ENCODE results near the gene STXBP5. TPM values are rescaled to one million over a fixed set of nuclear protein-coding genes. Genes with fewer than 3 reads are reported as not detected.

The STXBP5 gene
- total and polyA plus RNA-seq, 2 of the 13 experiments (the other 11 are each of a cell fraction or from before 2014, with no cell fraction given), result 8.8 to 19.4 TPM

GRCh38 chr6:147202516-147203310, 1.5 kb upstream of the STXBP5 start (continued):
- TF ChIP-seq EEA1 (CRISPR knock-in tag; IDR thresholded peaks at IDR 0.05; ENCODE audit: borderline replicate concordance), result no peak
- peak; percentile 14 for TF ChIP-seq ZNF781 (CRISPR knock-in tag; IDR thresholded peaks at IDR 0.05; ENCODE audit: borderline replicate concordance, not compliant biosample characterization)
- TF ChIP-seq, protein P1, sequence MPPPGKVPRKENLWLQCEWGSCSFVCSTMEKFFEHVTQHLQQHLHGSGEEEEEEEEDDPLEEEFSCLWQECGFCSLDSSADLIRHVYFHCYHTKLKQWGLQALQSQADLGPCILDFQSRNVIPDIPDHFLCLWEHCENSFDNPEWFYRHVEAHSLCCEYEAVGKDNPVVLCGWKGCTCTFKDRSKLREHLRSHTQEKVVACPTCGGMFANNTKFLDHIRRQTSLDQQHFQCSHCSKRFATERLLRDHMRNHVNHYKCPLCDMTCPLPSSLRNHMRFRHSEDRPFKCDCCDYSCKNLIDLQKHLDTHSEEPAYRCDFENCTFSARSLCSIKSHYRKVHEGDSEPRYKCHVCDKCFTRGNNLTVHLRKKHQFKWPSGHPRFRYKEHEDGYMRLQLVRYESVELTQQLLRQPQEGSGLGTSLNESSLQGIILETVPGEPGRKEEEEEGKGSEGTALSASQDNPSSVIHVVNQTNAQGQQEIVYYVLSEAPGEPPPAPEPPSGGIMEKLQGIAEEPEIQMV (CRISPR knock-in tag; IDR thresholded peaks at IDR 0.05; ENCODE audit: low read depth), result no peak
- TF ChIP-seq ZFX (CRISPR knock-in tag; IDR thresholded peaks at IDR 0.05; ENCODE audit: low read depth), result peak; percentile 32; the same call in 1 of the 2 replicates
- peak; percentile 45; the same call in 1 of the 2 replicates for TF ChIP-seq PHF20 (CRISPR knock-in tag; IDR thresholded peaks at IDR 0.05)
- no peak for TF ChIP-seq TMF1 (CRISPR knock-in tag; IDR thresholded peaks at IDR 0.05; ENCODE audit: low read depth)
- TF ChIP-seq, protein P2, sequence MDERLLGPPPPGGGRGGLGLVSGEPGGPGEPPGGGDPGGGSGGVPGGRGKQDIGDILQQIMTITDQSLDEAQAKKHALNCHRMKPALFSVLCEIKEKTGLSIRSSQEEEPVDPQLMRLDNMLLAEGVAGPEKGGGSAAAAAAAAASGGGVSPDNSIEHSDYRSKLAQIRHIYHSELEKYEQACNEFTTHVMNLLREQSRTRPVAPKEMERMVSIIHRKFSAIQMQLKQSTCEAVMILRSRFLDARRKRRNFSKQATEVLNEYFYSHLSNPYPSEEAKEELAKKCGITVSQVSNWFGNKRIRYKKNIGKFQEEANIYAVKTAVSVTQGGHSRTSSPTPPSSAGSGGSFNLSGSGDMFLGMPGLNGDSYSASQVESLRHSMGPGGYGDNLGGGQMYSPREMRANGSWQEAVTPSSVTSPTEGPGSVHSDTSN (CRISPR knock-in tag; IDR thresholded peaks at IDR 0.05), result peak; percentile 91
- TF ChIP-seq IRX3 (CRISPR knock-in tag; IDR thresholded peaks at IDR 0.05; ENCODE audit: borderline replicate concordance, low read depth), result no peak
- TF ChIP-seq ZNF562 (CRISPR knock-in tag; IDR thresholded peaks at IDR 0.05; ENCODE audit: borderline replicate concordance), result no peak
- TF ChIP-seq ZNF672 (CRISPR knock-in tag; IDR thresholded peaks at IDR 0.05), result no peak
- TF ChIP-seq PCBP1 (IDR thresholded peaks at IDR 0.05; ENCODE audit: borderline replicate concordance, low read depth, low read length), result no peak
- TF ChIP-seq ZNF589 (CRISPR knock-in tag; conservative IDR thresholded peaks at IDR 0.05), result no peak
- no peak for TF ChIP-seq ZNF207 (IDR thresholded peaks at IDR 0.05; ENCODE audit: borderline replicate concordance)
- TF ChIP-seq, protein P3, sequence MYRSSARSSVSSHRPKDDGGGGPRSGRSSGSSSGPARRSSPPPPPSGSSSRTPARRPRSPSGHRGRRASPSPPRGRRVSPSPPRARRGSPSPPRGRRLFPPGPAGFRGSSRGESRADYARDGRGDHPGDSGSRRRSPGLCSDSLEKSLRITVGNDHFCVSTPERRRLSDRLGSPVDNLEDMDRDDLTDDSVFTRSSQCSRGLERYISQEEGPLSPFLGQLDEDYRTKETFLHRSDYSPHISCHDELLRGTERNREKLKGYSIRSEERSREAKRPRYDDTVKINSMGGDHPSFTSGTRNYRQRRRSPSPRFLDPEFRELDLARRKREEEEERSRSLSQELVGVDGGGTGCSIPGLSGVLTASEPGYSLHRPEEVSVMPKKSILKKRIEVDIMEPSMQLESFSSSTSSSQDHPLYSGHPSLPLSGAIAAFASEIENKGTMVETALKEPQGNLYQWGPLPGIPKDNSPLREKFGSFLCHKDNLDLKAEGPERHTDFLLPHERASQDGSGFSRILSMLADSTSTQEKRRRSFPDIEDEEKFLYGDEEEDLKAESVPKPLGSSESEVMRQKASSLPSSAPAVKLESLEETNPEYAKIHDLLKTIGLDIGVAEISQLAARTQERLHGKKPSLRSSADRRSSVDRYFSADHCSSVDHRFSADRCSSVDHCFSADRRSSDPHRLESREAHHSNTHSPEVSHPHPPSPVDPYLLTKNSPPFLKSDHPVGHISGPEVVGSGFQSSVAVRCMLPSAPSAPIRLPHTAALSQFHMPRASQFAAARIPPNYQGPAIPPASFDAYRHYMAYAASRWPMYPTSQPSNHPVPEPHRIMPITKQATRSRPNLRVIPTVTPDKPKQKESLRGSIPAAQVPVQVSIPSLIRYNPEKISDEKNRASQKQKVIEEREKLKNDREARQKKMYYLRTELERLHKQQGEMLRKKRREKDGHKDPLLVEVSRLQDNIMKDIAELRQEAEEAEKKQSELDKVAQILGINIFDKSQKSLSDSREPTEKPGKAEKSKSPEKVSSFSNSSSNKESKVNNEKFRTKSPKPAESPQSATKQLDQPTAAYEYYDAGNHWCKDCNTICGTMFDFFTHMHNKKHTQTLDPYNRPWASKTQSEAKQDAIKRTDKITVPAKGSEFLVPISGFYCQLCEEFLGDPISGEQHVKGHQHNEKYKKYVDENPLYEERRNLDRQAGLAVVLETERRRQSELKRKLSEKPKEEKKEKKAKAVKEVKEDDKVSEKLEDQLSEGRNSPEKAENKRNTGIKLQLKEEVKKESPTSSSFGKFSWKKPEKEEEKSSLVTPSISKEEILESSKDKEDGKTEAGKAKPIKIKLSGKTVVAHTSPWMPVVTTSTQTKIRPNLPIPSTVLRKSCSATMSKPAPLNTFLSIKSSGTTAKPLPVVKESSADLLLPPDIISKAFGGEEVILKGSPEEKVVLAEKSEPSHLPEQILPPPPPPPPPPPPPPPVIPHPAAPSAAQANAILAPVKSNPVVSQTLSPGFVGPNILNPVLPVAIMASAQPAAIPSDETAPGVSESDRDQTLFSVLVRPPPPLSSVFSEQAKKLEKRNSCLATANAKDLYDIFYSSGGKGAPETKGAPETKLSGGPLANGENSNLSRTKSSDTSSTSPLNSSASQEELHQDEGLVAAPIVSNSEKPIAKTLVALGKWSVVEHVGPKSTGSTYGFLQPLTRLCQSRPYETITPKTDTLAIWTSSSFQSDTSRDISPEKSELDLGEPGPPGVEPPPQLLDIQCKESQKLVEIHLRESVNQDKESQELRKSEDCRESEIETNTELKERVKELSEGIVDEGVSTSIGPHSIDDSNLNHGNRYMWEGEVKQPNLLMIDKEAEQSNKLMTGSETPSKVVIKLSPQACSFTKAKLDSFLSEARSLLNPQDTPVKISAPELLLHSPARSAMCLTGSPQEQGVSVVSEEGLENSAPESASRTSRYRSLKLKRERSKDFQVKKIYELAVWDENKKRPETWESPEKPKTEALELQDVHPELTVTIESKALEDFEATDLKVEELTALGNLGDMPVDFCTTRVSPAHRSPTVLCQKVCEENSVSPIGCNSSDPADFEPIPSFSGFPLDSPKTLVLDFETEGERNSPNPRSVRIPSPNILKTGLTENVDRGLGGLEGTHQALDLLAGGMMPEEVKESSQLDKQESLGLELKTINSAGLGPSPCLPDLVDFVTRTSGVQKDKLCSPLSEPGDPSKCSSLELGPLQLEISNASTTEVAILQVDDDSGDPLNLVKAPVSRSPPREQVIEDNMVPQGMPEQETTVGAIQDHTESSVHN (CRISPR knock-in tag; IDR thresholded peaks at IDR 0.05), result no peak
- peak; percentile 36 for TF ChIP-seq RBM39 (IDR thresholded peaks at IDR 0.05; ENCODE audit: low read depth, low read length, poor library complexity, severe bottlenecking)
- no peak for TF ChIP-seq NAIF1 (CRISPR knock-in tag; IDR thresholded peaks at IDR 0.05; ENCODE audit: borderline replicate concordance)
- TF ChIP-seq ZBTB3 (CRISPR knock-in tag; IDR thresholded peaks at IDR 0.05; ENCODE audit: borderline replicate concordance, low read depth), result no peak
- TF ChIP-seq ZNF232 (CRISPR knock-in tag; IDR thresholded peaks at IDR 0.05; ENCODE audit: borderline replicate concordance), result no peak; the same call in 1 of the 2 replicates
